Measurements from ENCODE around the gene HOXA5.

DNA sequence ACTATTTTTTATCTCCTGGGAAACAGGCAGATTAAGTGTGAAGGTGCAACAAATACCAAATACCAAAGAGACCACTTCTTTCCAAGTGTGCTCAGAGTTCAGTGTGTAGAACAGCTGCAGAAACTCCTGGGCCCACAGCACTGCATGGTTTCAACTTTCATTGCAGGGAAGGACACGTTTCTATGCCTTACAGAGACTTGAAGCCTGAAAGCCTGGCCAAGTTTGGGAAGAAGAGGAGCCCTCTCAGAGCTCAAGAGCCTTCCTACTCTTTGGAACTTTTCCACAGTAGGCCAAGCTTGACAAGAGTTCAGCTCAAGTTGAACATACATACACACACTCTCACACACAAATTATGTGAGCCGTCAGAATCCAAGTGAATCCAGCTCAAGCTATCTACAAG, 15.4 kb downstream of the HOXA5 start:
- no peak for TF ChIP-seq GATA3 (IDR thresholded peaks at IDR 0.05; ENCODE audit: low read depth, low read length)
- TF ChIP-seq GATA2 (IDR thresholded peaks at IDR 0.05; ENCODE audit: low read depth, low read length), result no peak

Data from SH-SY5Y (cell line).